Epithelial cell of esophagus (primary cell): Measurements from ENCODE around the gene NPDC1.

Source experiments
- DNase-seq: peaks from one replicate; pipeline ENCODE4 v3.0.0; 2010; ENCODE audit warnings: low read depth
- H3K4me3 ChIP-seq: 2 replicates; pipeline ENCODE4 v1.5.1; 2011; ENCODE audit warnings: mild to moderate bottlenecking, low read length, control low read depth
- CTCF ChIP-seq: IDR thresholded peaks from 2 replicates; pipeline ENCODE4 v1.5.1; 2011; ENCODE audit warnings: low read depth, mild to moderate bottlenecking, low read length, control low read depth, inconsistent platforms; ENCODE audit not compliant: insufficient read depth; ENCODE audit errors: missing control alignments

NPDC1 gene

GRCh38 chr9:137031904-137032640 is 13.9 kb downstream of the NPDC1 start, which contains the start of gene FUT7:
Gene FUT7 (minus strand): TSS chr9:137032088. CDS start chr9:137031991, 97 bp downstream.
- no peak for TF ChIP-seq CTCF
- no peak for DNase-seq
- H3K4me3 ChIP-seq: no peak within 1 kb of the TSS

GRCh38 chr9:137030538-137031527 is 15.1 kb downstream of the NPDC1 start:
- no peak for DNase-seq
- TF ChIP-seq CTCF: no peak
- no peak overlapping the region for H3K4me3 ChIP-seq

- no peak for TF ChIP-seq CTCF
- no peak overlapping the region for H3K4me3 ChIP-seq
- DNase-seq: no peak
Measured at GRCh38 chr9:137030006-137030405, 16.0 kb downstream of the NPDC1 start.

GRCh38 chr9:137029058-137029936 is 16.7 kb downstream of the NPDC1 start:
- DNase-seq: peak; percentile 59
- peak overlapping the region; percentile 56 for H3K4me3 ChIP-seq
- TF ChIP-seq CTCF: peak; percentile 90

GRCh38 chr9:137028263-137029057 is 17.5 kb downstream of the NPDC1 start:
- TF ChIP-seq CTCF: peak; percentile 63
- peak; percentile 67 for DNase-seq
- peak overlapping the region; percentile 56 for H3K4me3 ChIP-seq
